IMR-90 (cell line): ENCODE results near the gene RPS6KA2. TPM values are rescaled to one million over a fixed set of nuclear protein-coding genes. Genes with fewer than 3 reads are reported as not detected.

ENCODE experiments used
- ATAC-seq: fragments of 200-7000 bp; cut with Tn5 transposase; 2 replicates; pipeline ENCODE4 v1.9.1; 2020; ENCODE audit warnings: low read depth, mild to moderate bottlenecking, moderate library complexity
- BruUV-seq: library from RNA; stranded (reverse); fragments of 400-500 nt; replicated peaks from 2 replicates; lab custom pipeline; 2021; lab: Mats Ljungman, UMichigan
- CTCF ChIA-PET: fragments of 300-600 bp; formaldehyde crosslinking; extraction: SDS; loops from one replicate; lab custom pipeline; 2021; ENCODE audit warnings: antibody characterized with exemption; lab: Yijun Ruan, JAX
- POLR2A ChIA-PET: fragments of 300-600 bp; sonication (Branson Sonifier 250); formaldehyde crosslinking; loops from one replicate; lab custom pipeline; 2022; ENCODE audit warnings: antibody characterized with exemption; ENCODE audit not compliant: unreplicated experiment; lab: Charles Lee
- DNase-seq: peaks from one replicate; pipeline ENCODE4 v3.0.0; 2013
- H2AFZ ChIP-seq: replicated peaks from 2 replicates; pipeline ENCODE3; 2013; ENCODE audit warnings: low read length, mild to moderate bottlenecking; ENCODE audit not compliant: poor library complexity
- H2AK5ac ChIP-seq: 2 replicates; pipeline ENCODE4 v1.6.1; 2013; ENCODE audit warnings: low read depth, low read length, inconsistent platforms
- H2AK9ac ChIP-seq: replicated peaks from 2 replicates; pipeline ENCODE3; 2013; ENCODE audit warnings: mild to moderate bottlenecking, low read depth, low read length, moderate library complexity; ENCODE audit not compliant: poor library complexity
- H2BK120ac ChIP-seq: 2 replicates; pipeline ENCODE4 v1.6.1; 2013; ENCODE audit warnings: low read depth, low read length, inconsistent platforms
- H2BK15ac ChIP-seq: 3 replicates; pipeline ENCODE4 v1.6.1; 2013; ENCODE audit warnings: low read depth, low read length, inconsistent platforms
- H2BK20ac ChIP-seq: 2 replicates; pipeline ENCODE4 v1.6.1; 2013; ENCODE audit warnings: low read depth, mild to moderate bottlenecking, inconsistent platforms, low read length, moderate library complexity
- H2BK5ac ChIP-seq: 2 replicates; pipeline ENCODE4 v1.6.1; 2013; ENCODE audit warnings: mild to moderate bottlenecking, low read depth, low read length, inconsistent platforms; ENCODE audit not compliant: poor library complexity, severe bottlenecking
- H3K14ac ChIP-seq: replicated peaks from 2 replicates; pipeline ENCODE4 v1.6.1; 2013; ENCODE audit warnings: low read depth, low read length, inconsistent platforms
- H3K18ac ChIP-seq: 2 replicates; pipeline ENCODE4 v1.6.1; 2013; ENCODE audit warnings: low read depth, low read length, control low read depth
- H3K23ac ChIP-seq: 2 replicates; pipeline ENCODE4 v1.6.1; 2013; ENCODE audit warnings: low read depth, low read length, inconsistent platforms
- H3K27ac ChIP-seq: 2 replicates; pipeline ENCODE4 v1.5.1; 2013; ENCODE audit warnings: mild to moderate bottlenecking, control low read depth, low read length; ENCODE audit not compliant: insufficient read depth
- H3K27me3 ChIP-seq: 2 replicates; pipeline ENCODE4 v1.6.1; 2013; ENCODE audit warnings: low read length; ENCODE audit not compliant: control insufficient read depth, insufficient read depth
- H3K36me3 ChIP-seq: 2 replicates; pipeline ENCODE4 v1.6.1; 2013; ENCODE audit warnings: low read length, mixed read lengths; ENCODE audit not compliant: control insufficient read depth, insufficient read depth
- H3K4ac ChIP-seq: 2 replicates; pipeline ENCODE4 v1.6.1; 2013; ENCODE audit warnings: low read depth, low read length, inconsistent platforms
- H3K4me1 ChIP-seq: 2 replicates; pipeline ENCODE4 v1.6.1; 2013; ENCODE audit warnings: low read length, mixed read lengths; ENCODE audit not compliant: control insufficient read depth, insufficient read depth
- H3K4me2 ChIP-seq: 2 replicates; pipeline ENCODE4 v1.6.1; 2013; ENCODE audit warnings: low read depth, mild to moderate bottlenecking, control low read depth, low read length, moderate library complexity
- H3K4me3 ChIP-seq: 2 replicates; pipeline ENCODE4 v1.5.1; 2013; ENCODE audit warnings: low read depth, mild to moderate bottlenecking, control low read depth, low read length, moderate library complexity; ENCODE audit not compliant: insufficient read depth
- H3K56ac ChIP-seq: 2 replicates; pipeline ENCODE4 v1.6.1; 2013; ENCODE audit warnings: low read length, inconsistent platforms; ENCODE audit not compliant: insufficient read depth; ENCODE audit errors: extremely low read depth
- H3K79me1 ChIP-seq, 2 experiments: 2 replicates each; pipeline ENCODE4 v1.6.1; 2013; ENCODE audit warnings: low read length in 2 of 2, inconsistent platforms in 1 of 2, low read depth in 1 of 2
- H3K9ac ChIP-seq: 2 replicates; pipeline ENCODE4 v1.6.1; 2013; ENCODE audit warnings: low read depth, low read length, control low read depth
- H3K9me1 ChIP-seq: 2 replicates; pipeline ENCODE4 v1.6.1; 2013; ENCODE audit warnings: low read length, inconsistent platforms; ENCODE audit not compliant: insufficient read depth
- H3K9me3 ChIP-seq: 2 replicates; pipeline ENCODE4 v1.6.1; 2013; ENCODE audit warnings: low read length; ENCODE audit not compliant: control insufficient read depth, insufficient read depth
- H4K20me1 ChIP-seq: 2 replicates; pipeline ENCODE4 v1.6.1; 2013; ENCODE audit warnings: low read length, inconsistent platforms; ENCODE audit not compliant: insufficient read depth
- H4K5ac ChIP-seq: 2 replicates; pipeline ENCODE4 v1.6.1; 2013; ENCODE audit warnings: mild to moderate bottlenecking, low read depth, low read length, control low read depth
- H4K8ac ChIP-seq, 2 experiments: 2 replicates each; pipeline ENCODE4 v1.6.1; 2013; ENCODE audit warnings: low read depth in 2 of 2, low read length in 2 of 2, control low read depth in 1 of 2, inconsistent platforms in 1 of 2
- H4K91ac ChIP-seq: 2 replicates; pipeline ENCODE4 v1.6.1; 2013; ENCODE audit warnings: low read depth, low read length, inconsistent platforms; ENCODE audit not compliant: insufficient read depth
- BHLHE40 ChIP-seq: fragments of 150-350 bp; IDR thresholded peaks from 2 replicates; pipeline ENCODE4 v1.6.1; 2016; ENCODE audit warnings: mild to moderate bottlenecking, low read depth, low read length
- CTCF ChIP-seq: conservative IDR thresholded peaks from 2 replicates; pipeline ENCODE4 v1.5.1; 2012; ENCODE audit warnings: mild to moderate bottlenecking, low read depth, low read length, improper control_type of control experiment
- MAZ ChIP-seq: IDR thresholded peaks from 2 replicates; pipeline ENCODE4 v1.6.1; 2012; ENCODE audit warnings: low read depth, mild to moderate bottlenecking, low read length, improper control_type of control experiment, moderate library complexity, borderline replicate concordance
- RAD21 ChIP-seq: IDR thresholded peaks from 2 replicates; pipeline ENCODE4 v1.6.1; 2012; ENCODE audit warnings: low read length, improper control_type of control experiment
- RCOR1 ChIP-seq: IDR thresholded peaks from 2 replicates; pipeline ENCODE4 v1.6.1; 2012; ENCODE audit warnings: mild to moderate bottlenecking, low read length, improper control_type of control experiment; ENCODE audit not compliant: insufficient replicate concordance
- SMC3 ChIP-seq: fragments of 150-350 bp; IDR thresholded peaks from 2 replicates; pipeline ENCODE4 v1.6.1; 2016; ENCODE audit warnings: low read depth, mild to moderate bottlenecking, antibody characterized with exemption, low read length, moderate library complexity
- USF2 ChIP-seq: fragments of 150-350 bp; IDR thresholded peaks from 2 replicates; pipeline ENCODE4 v1.6.1; 2017; ENCODE audit warnings: mild to moderate bottlenecking, antibody characterized with exemption, low read length, low read depth
- WGBS, 2 experiments: methylation state at CpG; one replicate each; pipeline versions ENCODE4 v1.1.5 to v1.1.7; 2013; ENCODE audit warnings: missing lambda C conversion rate in 2 of 2; ENCODE audit not compliant: insufficient read length in 1 of 2; ENCODE audit errors: extremely low coverage in 2 of 2; 5-methylcytosine and 5-hydroxymethylcytosine counted together
- dilution Hi-C: fragments of 300-500 bp; cut with HindIII; formaldehyde crosslinking; loops from one replicate; pipeline ENCODE4 v1.14.3; 2018; ENCODE audit warnings: low sequenced_read_pairs; ENCODE audit not compliant: unreplicated experiment
- in situ Hi-C: fragments of 300-500 bp; cut with MboI; formaldehyde crosslinking; loops from 3 replicates; pipeline ENCODE4 v1.14.3; 2019; ENCODE audit warnings: low sequenced_read_pairs, inconsistent platforms, mixed read lengths
- intact Hi-C: fragments of 100-400 bp; cut with micrococcal nuclease; formaldehyde crosslinking; loops from 2 replicates; pipeline ENCODE4 v1.10.0; 2022
- polyA plus RNA-seq, 3 experiments: library from polyadenylated mRNA; depleted of rRNA; stranded (reverse); fragments of >200 nt; gene quantifications; 2 replicates each; pipeline ENCODE4 v1.2.3, GENCODE V29; 2012; ENCODE audit warnings: low replicate concordance in 1 of 3
- total RNA-seq: library from RNA; depleted of rRNA; stranded (reverse); fragments of >200 nt; gene quantifications from 2 replicates; pipeline ENCODE4 v1.2.3, GENCODE V29; 2012

Gene RPS6KA2
- total and polyA plus RNA-seq, 2 of the 4 experiments (the other 2 are of a cell fraction) = 26.9 to 31.3 TPM

- H4K8ac ChIP-seq = no peak overlapping the region
- dilution Hi-C loops = no loop called here
- in situ Hi-C loops = no loop called here
- POLR2A ChIA-PET = no interaction called here
- no peaks in the 10 kb centered on the region for H3K27me3 ChIP-seq
- TF ChIP-seq SMC3 (peak; percentile 40; the same call in 1 of the 2 replicates), USF2 (no peak), BHLHE40 (no peak), RCOR1 (no peak), CTCF (peak; percentile 63), MAZ (no peak), RAD21 (peak; percentile 48)
- no peak overlapping the region; the same call in 1 of the 2 replicates for H3K27ac ChIP-seq
- peak overlapping the region; percentile 95 for H3K4me2 ChIP-seq
- intact Hi-C loops = loop anchor here (2.0 to 5.0 kb wide), 2 partner anchors 39 to 105 kb away; partner anchors contain the start of gene SFT2D1
- H3K4ac ChIP-seq = no peak overlapping the region
- H3K56ac ChIP-seq = no peak overlapping the region
- CTCF ChIA-PET = interaction anchor here (0.6 to 1.3 kb wide), 8 partner anchors 8 to 106 kb away, joined by 3 to 6 read pairs (median 4); no protein-coding TSS in a partner anchor
- no peak overlapping the region for H3K18ac ChIP-seq
- DNase-seq = peak; percentile 46
- no peak overlapping the region; the same call in 1 of the 2 replicates for H2AK5ac ChIP-seq
- H2BK120ac ChIP-seq = no peak overlapping the region
- H3K14ac ChIP-seq = no peak overlapping the region
- no peak overlapping the region for H2BK5ac ChIP-seq
- H4K5ac ChIP-seq = no peak overlapping the region
- H3K79me1 ChIP-seq = peaks cover 0 to 5% of the 10 kb centered on the region in 2 experiments; a peak in 2 of 4 replicates
- 0 out of 2 replicates have a peak, but pooled peaks have one; percentile 6 for ATAC-seq
- 1% methylated on average over 20 of the region's 49 CpGs; no CpG with 5 or more reads in 1 of the 2 experiments for WGBS, 2 experiments
- H3K4me1 ChIP-seq = no peaks in the 10 kb centered on the region
- H3K36me3 ChIP-seq = no peaks in the 10 kb centered on the region
- H3K9me1 ChIP-seq = no peaks in the 10 kb centered on the region
- H4K20me1 ChIP-seq = no peaks in the 10 kb centered on the region
- no peak overlapping the region for H4K91ac ChIP-seq
- no peak overlapping the region for H2BK15ac ChIP-seq
- H2AFZ ChIP-seq = peak overlapping the region; percentile 99
- H2AK9ac ChIP-seq = peak overlapping the region; percentile 89
- peak overlapping the region; percentile 29; the same call in 1 of the 2 replicates for H3K9ac ChIP-seq
- no TSS peak for BruUV-seq
- no peak overlapping the region for H3K23ac ChIP-seq
- H2BK20ac ChIP-seq = no peak overlapping the region
- no peaks in the 10 kb centered on the region for H3K9me3 ChIP-seq
- peak overlapping the region; percentile 87 for H3K4me3 ChIP-seq
Measured at GRCh38 chr6:166381733-166382499, 245.1 kb downstream of the RPS6KA2 start.
